Panc1 (cell line): ENCODE data around the gene KRTAP10-7. TPM values are rescaled to one million over a fixed set of nuclear protein-coding genes. Genes with fewer than 3 reads are reported as not detected.

Source experiments
- ATAC-seq: fragments of 200-7000 bp; cut with Tn5 transposase; 2 replicates; pipeline ENCODE4 v1.9.1; 2020; ENCODE audit warnings: mild to moderate bottlenecking, moderate library complexity
- BruUV-seq: library from RNA; stranded (reverse); fragments of 400-500 nt; replicated peaks from 2 replicates; lab custom pipeline; 2021; lab: Mats Ljungman, UMichigan
- CTCF ChIA-PET: fragments of 300-600 bp; sonication (Branson Sonifier 250); formaldehyde crosslinking; loops from one replicate; lab custom pipeline; 2022; ENCODE audit warnings: antibody characterized with exemption; lab: Charles Lee
- POLR2A ChIA-PET: fragments of 300-600 bp; sonication (Branson Sonifier 250); formaldehyde crosslinking; loops from one replicate; lab custom pipeline; 2022; ENCODE audit warnings: antibody characterized with exemption; lab: Charles Lee
- DNase-seq: peaks from one replicate; pipeline ENCODE4 v3.0.0-alpha.2; 2010; ENCODE audit warnings: low read depth, low spot score
- H3K27ac ChIP-seq: 2 replicates; pipeline ENCODE4 v1.5.1; 2011; ENCODE audit warnings: mild to moderate bottlenecking, low read length, inconsistent platforms
- H3K27me3 ChIP-seq: fragments of 200-500 bp; sonication (Bioruptor generic); 2 replicates; pipeline ENCODE4 v1.6.0; 2014; ENCODE audit warnings: low read length, inconsistent platforms; ENCODE audit not compliant: control insufficient read depth, insufficient read depth
- H3K36me3 ChIP-seq: fragments of 200-500 bp; sonication (Bioruptor generic); 2 replicates; pipeline ENCODE4 v1.5.1; 2014; ENCODE audit warnings: inconsistent platforms, mild to moderate bottlenecking, low read length, moderate library complexity; ENCODE audit not compliant: control insufficient read depth, insufficient read depth
- H3K4me1 ChIP-seq: 2 replicates; pipeline ENCODE4 v1.5.1; 2011; ENCODE audit warnings: inconsistent platforms, mild to moderate bottlenecking, low read length, moderate library complexity; ENCODE audit not compliant: control insufficient read depth, insufficient read depth
- H3K4me3 ChIP-seq, 2 experiments: 2 replicates each; pipeline ENCODE4 v1.5.1; 2011 to 2012; ENCODE audit warnings: low read depth in 2 of 2, low read length in 2 of 2, mild to moderate bottlenecking in 2 of 2, inconsistent platforms in 1 of 2, moderate library complexity in 1 of 2
- H3K9me3 ChIP-seq: fragments of 200-500 bp; sonication (Bioruptor generic); 2 replicates; pipeline ENCODE4 v1.5.1; 2014; ENCODE audit warnings: low read depth, mild to moderate bottlenecking, inconsistent platforms, low read length, moderate library complexity; ENCODE audit not compliant: control insufficient read depth, insufficient read depth
- POLR2AphosphoS5 ChIP-seq: IDR thresholded peaks from 2 replicates; pipeline ENCODE4 v1.6.1; 2012; ENCODE audit warnings: mild to moderate bottlenecking, low read depth, low read length, moderate library complexity
- SIN3A ChIP-seq: IDR thresholded peaks from 2 replicates; pipeline ENCODE4 v1.6.1; 2012; ENCODE audit warnings: low read depth, mild to moderate bottlenecking, low read length, moderate library complexity, borderline replicate concordance; ENCODE audit not compliant: insufficient read depth
- TCF7L2 ChIP-seq: IDR thresholded peaks from 2 replicates; pipeline ENCODE4 v1.6.1; 2011; ENCODE audit warnings: mild to moderate bottlenecking, low read depth, low read length, inconsistent platforms
- in situ Hi-C: cut with HindIII; loops from 2 replicates; pipeline ENCODE4 v1.10.0; 2016; ENCODE audit warnings: low sequenced_read_pairs, low pct_unique_long_range_greater_than_20kb
- intact Hi-C: fragments of 100-400 bp; cut with micrococcal nuclease; formaldehyde crosslinking; loops from one replicate; pipeline ENCODE4 v1.10.0; 2022; ENCODE audit not compliant: unreplicated experiment
- total RNA-seq: library from RNA; stranded (reverse); gene quantifications from one replicate; pipeline ENCODE4 v1.2.1, GENCODE V29; 2021; ENCODE audit not compliant: unreplicated experiment
- TF ChIP-seq, protein P1 (sequence below), 2 experiments: IDR thresholded peaks; 2 replicates each; pipeline ENCODE4 v1.6.1; 2011 to 2012; ENCODE audit warnings: low read depth in 2 of 2, control low read depth in 1 of 2, low read length in 1 of 2, mild to moderate bottlenecking in 1 of 2, moderate library complexity in 1 of 2; ENCODE audit not compliant: insufficient read depth in 1 of 2
- TF ChIP-seq, protein P2 (sequence below): fragments of 450-650 bp; IDR thresholded peaks from 2 replicates; pipeline ENCODE4 v1.5.1; 2017; ENCODE audit warnings: mild to moderate bottlenecking

Gene KRTAP10-7
- total RNA-seq, 1 experiment from 2014 or later = not detected

DNA sequence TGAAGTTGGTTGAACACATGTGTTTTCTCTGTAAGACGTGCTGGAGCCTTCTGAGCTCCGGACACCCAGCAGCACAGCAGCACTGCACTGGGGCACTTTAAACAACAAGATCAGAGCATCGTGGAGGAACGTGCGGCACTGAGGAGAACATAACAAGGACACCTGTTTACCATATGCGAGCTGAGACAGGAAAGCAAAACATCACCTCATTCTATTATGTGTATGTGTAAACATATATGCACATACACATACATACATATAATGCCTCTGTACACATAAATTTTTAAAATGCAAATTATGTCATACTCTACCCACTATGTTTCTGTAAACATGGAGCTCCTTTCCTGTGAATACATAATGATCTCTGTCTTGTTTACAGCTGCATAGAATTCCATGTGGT lies 4.9 kb upstream of the KRTAP10-7 start:
- POLR2A ChIA-PET = no interaction called here
- no TSS peak for BruUV-seq
- DNase-seq = no peak
- in situ Hi-C loops = no loop called here
- Histone ChIP-seq H3K36me3 (no peaks in the 10 kb centered on the region), H3K4me3 (no peak overlapping the region), H3K4me1 (no peaks in the 10 kb centered on the region; the same call in 1 of the 2 replicates), H3K27me3 (no peaks in the 10 kb centered on the region), H3K27ac (no peak overlapping the region), H3K9me3 (no peaks in the 10 kb centered on the region)
- no peak for ATAC-seq
- TF ChIP-seq POLR2AphosphoS5 = no peak
- no peak for TF ChIP-seq TCF7L2
- TF ChIP-seq, protein P1, sequence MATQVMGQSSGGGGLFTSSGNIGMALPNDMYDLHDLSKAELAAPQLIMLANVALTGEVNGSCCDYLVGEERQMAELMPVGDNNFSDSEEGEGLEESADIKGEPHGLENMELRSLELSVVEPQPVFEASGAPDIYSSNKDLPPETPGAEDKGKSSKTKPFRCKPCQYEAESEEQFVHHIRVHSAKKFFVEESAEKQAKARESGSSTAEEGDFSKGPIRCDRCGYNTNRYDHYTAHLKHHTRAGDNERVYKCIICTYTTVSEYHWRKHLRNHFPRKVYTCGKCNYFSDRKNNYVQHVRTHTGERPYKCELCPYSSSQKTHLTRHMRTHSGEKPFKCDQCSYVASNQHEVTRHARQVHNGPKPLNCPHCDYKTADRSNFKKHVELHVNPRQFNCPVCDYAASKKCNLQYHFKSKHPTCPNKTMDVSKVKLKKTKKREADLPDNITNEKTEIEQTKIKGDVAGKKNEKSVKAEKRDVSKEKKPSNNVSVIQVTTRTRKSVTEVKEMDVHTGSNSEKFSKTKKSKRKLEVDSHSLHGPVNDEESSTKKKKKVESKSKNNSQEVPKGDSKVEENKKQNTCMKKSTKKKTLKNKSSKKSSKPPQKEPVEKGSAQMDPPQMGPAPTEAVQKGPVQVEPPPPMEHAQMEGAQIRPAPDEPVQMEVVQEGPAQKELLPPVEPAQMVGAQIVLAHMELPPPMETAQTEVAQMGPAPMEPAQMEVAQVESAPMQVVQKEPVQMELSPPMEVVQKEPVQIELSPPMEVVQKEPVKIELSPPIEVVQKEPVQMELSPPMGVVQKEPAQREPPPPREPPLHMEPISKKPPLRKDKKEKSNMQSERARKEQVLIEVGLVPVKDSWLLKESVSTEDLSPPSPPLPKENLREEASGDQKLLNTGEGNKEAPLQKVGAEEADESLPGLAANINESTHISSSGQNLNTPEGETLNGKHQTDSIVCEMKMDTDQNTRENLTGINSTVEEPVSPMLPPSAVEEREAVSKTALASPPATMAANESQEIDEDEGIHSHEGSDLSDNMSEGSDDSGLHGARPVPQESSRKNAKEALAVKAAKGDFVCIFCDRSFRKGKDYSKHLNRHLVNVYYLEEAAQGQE (IDR thresholded peaks at IDR 0.05; ENCODE audit: insufficient read depth in 1 of 2, low read depth in 2 of 2, low read length in 1 of 2) = no peak
- TF ChIP-seq, protein P2, sequence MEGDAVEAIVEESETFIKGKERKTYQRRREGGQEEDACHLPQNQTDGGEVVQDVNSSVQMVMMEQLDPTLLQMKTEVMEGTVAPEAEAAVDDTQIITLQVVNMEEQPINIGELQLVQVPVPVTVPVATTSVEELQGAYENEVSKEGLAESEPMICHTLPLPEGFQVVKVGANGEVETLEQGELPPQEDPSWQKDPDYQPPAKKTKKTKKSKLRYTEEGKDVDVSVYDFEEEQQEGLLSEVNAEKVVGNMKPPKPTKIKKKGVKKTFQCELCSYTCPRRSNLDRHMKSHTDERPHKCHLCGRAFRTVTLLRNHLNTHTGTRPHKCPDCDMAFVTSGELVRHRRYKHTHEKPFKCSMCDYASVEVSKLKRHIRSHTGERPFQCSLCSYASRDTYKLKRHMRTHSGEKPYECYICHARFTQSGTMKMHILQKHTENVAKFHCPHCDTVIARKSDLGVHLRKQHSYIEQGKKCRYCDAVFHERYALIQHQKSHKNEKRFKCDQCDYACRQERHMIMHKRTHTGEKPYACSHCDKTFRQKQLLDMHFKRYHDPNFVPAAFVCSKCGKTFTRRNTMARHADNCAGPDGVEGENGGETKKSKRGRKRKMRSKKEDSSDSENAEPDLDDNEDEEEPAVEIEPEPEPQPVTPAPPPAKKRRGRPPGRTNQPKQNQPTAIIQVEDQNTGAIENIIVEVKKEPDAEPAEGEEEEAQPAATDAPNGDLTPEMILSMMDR = no peak
- TF ChIP-seq SIN3A = no peak
- intact Hi-C loops = no loop called here
- CTCF ChIA-PET = no interaction called here

DNA sequence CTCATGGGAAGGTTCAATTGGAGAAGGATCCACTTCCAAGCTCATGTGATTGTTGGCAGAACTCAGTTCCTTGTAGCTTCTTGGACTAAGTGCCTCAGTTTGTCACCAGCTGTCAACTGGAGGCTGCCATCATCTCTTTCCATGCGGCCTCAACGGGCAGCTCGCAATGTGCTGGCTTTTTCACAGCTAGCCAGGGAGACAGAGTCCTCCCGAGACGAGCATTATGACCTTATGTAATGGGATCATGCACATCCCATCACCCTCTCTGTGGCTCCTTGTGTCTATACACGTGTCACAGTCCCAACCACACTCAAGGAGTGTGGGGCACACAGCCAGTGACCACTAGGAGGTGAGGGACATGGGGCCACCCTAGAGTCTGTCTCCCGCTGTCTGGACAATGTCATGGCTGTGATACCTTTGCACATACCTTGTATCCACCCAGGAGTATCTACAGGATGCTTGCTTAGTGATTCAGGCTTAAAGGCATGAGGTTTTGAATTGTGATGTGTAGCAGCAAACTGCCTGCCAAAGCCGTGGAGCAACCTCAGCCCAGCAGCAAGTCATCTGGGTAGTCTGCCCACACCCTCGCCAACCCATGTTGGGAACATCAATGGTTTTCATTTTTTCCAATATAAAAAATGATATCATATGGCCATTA lies 4.2 kb upstream of the KRTAP10-7 start:
- Histone ChIP-seq H3K4me3 (no peak overlapping the region), H3K36me3 (no peaks in the 10 kb centered on the region), H3K9me3 (no peaks in the 10 kb centered on the region), H3K4me1 (no peaks in the 10 kb centered on the region; the same call in 1 of the 2 replicates), H3K27ac (no peak overlapping the region), H3K27me3 (no peaks in the 10 kb centered on the region)
- ATAC-seq = peak; percentile 79
- in situ Hi-C loops (no loop called here), intact Hi-C loops (no loop called here)
- no TSS peak for BruUV-seq
- TF ChIP-seq POLR2AphosphoS5 (no peak), TCF7L2 (no peak), SIN3A (no peak)
- TF ChIP-seq, protein P2 = no peak
- TF ChIP-seq, protein P1 (IDR thresholded peaks at IDR 0.05; ENCODE audit: insufficient read depth in 1 of 2, low read depth in 2 of 2, low read length in 1 of 2) = no peak
- CTCF ChIA-PET = no interaction called here
- POLR2A ChIA-PET = no interaction called here
- peak; percentile 32 for DNase-seq
